ENCODE results near the gene SMIM35. TPM values are rescaled to one million over a fixed set of nuclear protein-coding genes. Genes with fewer than 3 reads are reported as not detected.

SMIM35 gene
- total and polyA plus RNA-seq, 9 donors = 0.08 TPM; not detected in 8

GRCh38 chr11:118095493-118095892 is 8.7 kb upstream of the SMIM35 start:
- intact Hi-C loops (cut with DNase I) = no loop called here
- TF ChIP-seq EP300 (IDR thresholded peaks at IDR 0.05) (no peak), CTCF (IDR thresholded peaks at IDR 0.05) (no peak), POLR2A (IDR thresholded peaks at IDR 0.05) (no peak)
- WGBS, 3 donors = 69 to 78% (median 71%) methylated on average over 4 of the region's 4 CpGs
- DNase-seq = no peak
- Histone ChIP-seq H3K27ac (no peak overlapping the region), H3K36me3 (no peaks in the 10 kb centered on the region), H3K4me1 (ENCODE audit: insufficient read depth) (no peaks in the 10 kb centered on the region), H3K9me3 (no peaks in the 10 kb centered on the region), H3K4me3 (no peak overlapping the region), H3K27me3 (no peaks in the 10 kb centered on the region)

GRCh38 chr11:118092907-118093571 is 6.3 kb upstream of the SMIM35 start:
- Histone ChIP-seq H3K36me3 (no peaks in the 10 kb centered on the region), H3K27ac (no peak overlapping the region), H3K4me3 (no peak overlapping the region), H3K27me3 (no peaks in the 10 kb centered on the region), H3K9me3 (no peaks in the 10 kb centered on the region), H3K4me1 (ENCODE audit: insufficient read depth) (no peaks in the 10 kb centered on the region)
- intact Hi-C loops (cut with DNase I) = no loop called here
- 66 to 82% (median 71%) methylated on average over 8 of the region's 8 CpGs for WGBS, 3 donors
- TF ChIP-seq EP300 (IDR thresholded peaks at IDR 0.05) (no peak), POLR2A (IDR thresholded peaks at IDR 0.05) (no peak)
- no peak for DNase-seq

GRCh38 chr11:118091690-118092089 is 4.9 kb upstream of the SMIM35 start:
- DNase-seq = no peak
- Histone ChIP-seq H3K4me3 (no peak overlapping the region), H3K36me3 (no peaks in the 10 kb centered on the region), H3K27ac (no peak overlapping the region), H3K4me1 (ENCODE audit: insufficient read depth) (no peaks in the 10 kb centered on the region), H3K27me3 (no peaks in the 10 kb centered on the region), H3K9me3 (no peaks in the 10 kb centered on the region)
- TF ChIP-seq EP300 (IDR thresholded peaks at IDR 0.05) (no peak), CTCF (IDR thresholded peaks at IDR 0.05) (no peak), POLR2A (IDR thresholded peaks at IDR 0.05) (no peak)
- intact Hi-C loops (cut with DNase I) = no loop called here
- 22 to 42% (median 31%) methylated on average over 6 of the region's 6 CpGs for WGBS, 3 donors

- no peaks in the 10 kb centered on the region for H3K9me3 ChIP-seq
- H3K27me3 ChIP-seq = no peaks in the 10 kb centered on the region
- no peaks in the 10 kb centered on the region for H3K4me1 ChIP-seq (ENCODE audit: insufficient read depth)
- intact Hi-C loops (cut with DNase I) = no loop called here
- no peak overlapping the region for H3K27ac ChIP-seq
- no peaks in the 10 kb centered on the region for H3K36me3 ChIP-seq
- no peak for DNase-seq
- TF ChIP-seq CTCF (IDR thresholded peaks at IDR 0.05) (no peak), EP300 (IDR thresholded peaks at IDR 0.05) (no peak), POLR2A (IDR thresholded peaks at IDR 0.05) (no peak)
- no peak overlapping the region for H3K4me3 ChIP-seq
- 60 to 67% (median 61%) methylated on average over 7 of the region's 7 CpGs for WGBS, 3 donors
Measured at GRCh38 chr11:118090545-118091162, 3.9 kb upstream of the SMIM35 start.

- DNase-seq = no peak
- TF ChIP-seq POLR2A (IDR thresholded peaks at IDR 0.05) = no peak
- TF ChIP-seq EP300 (IDR thresholded peaks at IDR 0.05) = no peak
- no peak for TF ChIP-seq CTCF (IDR thresholded peaks at IDR 0.05)
- no peaks in the 10 kb centered on the region for H3K27me3 ChIP-seq
- intact Hi-C loops (cut with DNase I) = no loop called here
- WGBS, 3 donors = 72 to 84% (median 73%) methylated on average over 4 of the region's 4 CpGs
- no peaks in the 10 kb centered on the region for H3K36me3 ChIP-seq
- no peaks in the 10 kb centered on the region for H3K9me3 ChIP-seq
- H3K27ac ChIP-seq = no peak overlapping the region
- H3K4me1 ChIP-seq (ENCODE audit: insufficient read depth) = no peaks in the 10 kb centered on the region
- H3K4me3 ChIP-seq = no peak overlapping the region
Measured at GRCh38 chr11:118088531-118088930, 1.8 kb upstream of the SMIM35 start.
